K562 (cell line): ENCODE results near the gene GREB1. TPM values are rescaled to one million over a fixed set of nuclear protein-coding genes. Genes with fewer than 3 reads are reported as not detected.

ENCODE experiments used
- ATAC-seq: fragments of 200-7000 bp; cut with Tn5 transposase; 3 replicates; pipeline ENCODE4 v1.9.1; 2020; ENCODE audit warnings: moderate library complexity
- BruUV-seq: library from RNA; stranded (reverse); fragments of 400-500 nt; replicated peaks from 2 replicates; lab custom pipeline; 2021; lab: Mats Ljungman, UMichigan
- CTCF ChIA-PET: fragments of 300-600 bp; formaldehyde crosslinking; extraction: SDS; loops from one replicate; lab custom pipeline; 2021; ENCODE audit warnings: low intra/inter-chr PET ratio; lab: Yijun Ruan, JAX
- POLR2A ChIA-PET: fragments of 300-600, 350-650 bp; sonication (Branson Sonifier 250); formaldehyde crosslinking; extraction: SDS; loops from one replicate; lab custom pipeline; 2021; ENCODE audit warnings: antibody characterized with exemption, inconsistent platforms; lab: Yijun Ruan, JAX
- DNase-seq, 4 experiments: peaks; one replicate each; pipeline versions ENCODE4 v3.0.0 to v3.0.0-alpha.2; 2011 to 2018; ENCODE audit warnings: low spot score in 3 of 4, mixed read lengths in 3 of 4; ENCODE audit errors: extremely low read depth in 1 of 4
- FAIRE-seq: peaks from 2 replicates; lab custom pipeline; 2011; peaks lifted over from hg19 to GRCh38; lab: Jason Lieb, UNC
- H2AFZ ChIP-seq: 2 replicates; pipeline ENCODE4 v1.6.0; 2011; ENCODE audit warnings: low read depth, low read length, control low read depth, inconsistent platforms
- H3K27ac ChIP-seq: fragments of 200-600 bp; 3 replicates; pipeline ENCODE4 v1.8.0; 2011; ENCODE audit warnings: low read depth, mild to moderate bottlenecking, control low read depth, inconsistent platforms, low read length, moderate library complexity, mixed read lengths; ENCODE audit errors: extremely low read depth
- H3K27me3 ChIP-seq, 2 experiments: fragments of 300-600 bp in 1 of 2; 2 replicates in 1 of 2; 3 replicates in 1 of 2; pipeline versions ENCODE4 v1.6.0 to v1.8.0; 2011; ENCODE audit warnings: inconsistent platforms in 2 of 2, low read length in 2 of 2, mild to moderate bottlenecking in 1 of 2, mixed read lengths in 1 of 2, moderate library complexity in 1 of 2; ENCODE audit not compliant: control insufficient read depth in 2 of 2, insufficient read depth in 2 of 2
- H3K36me3 ChIP-seq: fragments of 300-600 bp; 3 replicates; pipeline ENCODE4 v1.8.0; 2011; ENCODE audit warnings: mild to moderate bottlenecking, low read length, inconsistent platforms; ENCODE audit not compliant: control insufficient read depth, insufficient read depth
- H3K4me1 ChIP-seq, 2 experiments: fragments of 200-600 bp in 1 of 2; replicated peaks in 1 of 2; 2 replicates in 1 of 2; 3 replicates in 1 of 2; pipeline versions ENCODE4 v1.5.1 to v1.8.0; 2011; ENCODE audit warnings: inconsistent platforms in 2 of 2, low read length in 2 of 2, mild to moderate bottlenecking in 1 of 2, mixed read lengths in 1 of 2, moderate library complexity in 1 of 2; ENCODE audit not compliant: control insufficient read depth in 2 of 2, insufficient read depth in 2 of 2
- H3K4me2 ChIP-seq: 2 replicates; pipeline ENCODE4 v1.6.1; 2011; ENCODE audit warnings: low read length, control low read depth, inconsistent platforms, mixed read lengths; ENCODE audit not compliant: insufficient read depth
- H3K4me3 ChIP-seq: fragments of 200-600 bp; sonication (generic), shearing (Covaris generic); 2 replicates; pipeline ENCODE4 v1.5.1; 2016; ENCODE audit warnings: control low read depth, inconsistent platforms
- H3K79me2 ChIP-seq: fragments of 200-600 bp; 3 replicates; pipeline ENCODE4 v1.8.0; 2011; ENCODE audit warnings: low read length, inconsistent platforms; ENCODE audit not compliant: control insufficient read depth, insufficient read depth
- H3K9ac ChIP-seq, 2 experiments: 2 replicates each; pipeline versions ENCODE4 v1.6.0 to v1.6.1; 2011; ENCODE audit warnings: low read depth in 2 of 2, low read length in 2 of 2, control low read depth in 1 of 2, inconsistent platforms in 1 of 2, mild to moderate bottlenecking in 1 of 2, mixed read lengths in 1 of 2; ENCODE audit not compliant: insufficient read depth in 1 of 2
- H3K9me1 ChIP-seq: one replicate; pipeline ENCODE4 v1.6.0; 2011; ENCODE audit warnings: inconsistent platforms, mild to moderate bottlenecking, low read length, moderate library complexity; ENCODE audit not compliant: control insufficient read depth, insufficient read depth
- H3K9me3 ChIP-seq: replicated peaks from 2 replicates; pipeline ENCODE4 v1.5.1; 2011; ENCODE audit warnings: low read depth, low read length, inconsistent platforms; ENCODE audit not compliant: control insufficient read depth, insufficient read depth
- H4K20me1 ChIP-seq: replicated peaks from 2 replicates; pipeline ENCODE4 v1.6.1; 2011; ENCODE audit warnings: low read length, inconsistent platforms, mixed read lengths; ENCODE audit not compliant: control insufficient read depth, insufficient read depth
- COPS2 ChIP-seq: fragments of 450-650 bp; conservative IDR thresholded peaks from 2 replicates; pipeline ENCODE4 v1.6.1; 2016; ENCODE audit warnings: mild to moderate bottlenecking, moderate library complexity
- CREB5 ChIP-seq: fragments of 250-450 bp; sonication (Bioruptor Pico); IDR thresholded peaks from 2 replicates; pipeline ENCODE4 v1.5.0; 2020; ENCODE audit warnings: mild to moderate bottlenecking
- NR2C2 ChIP-seq, 2 experiments: fragments of 200-800 bp in 1 of 2; sonication (Bioruptor generic) in 1 of 2; sonication (generic) in 1 of 2; formaldehyde crosslinking in 1 of 2; IDR thresholded peaks; 2 replicates each; pipeline versions ENCODE4 v1.6.1 to v1.8.0; 2016 to 2022; ENCODE audit warnings: mild to moderate bottlenecking in 1 of 2, missing compliant biosample characterization in 1 of 2, missing genetic modification characterization in 1 of 2, missing genetic modification reagents in 1 of 2
- REST ChIP-seq, 2 experiments: fragments of 450-650 bp; formaldehyde crosslinking in 1 of 2; IDR thresholded peaks; 2 replicates each; pipeline versions ENCODE4 v1.4.0 to v1.6.1; 2014 to 2020; ENCODE audit warnings: mild to moderate bottlenecking in 2 of 2, borderline replicate concordance in 1 of 2, low read depth in 1 of 2
- ZBTB43 ChIP-seq: sonication (generic); formaldehyde crosslinking; IDR thresholded peaks from 2 replicates; pipeline ENCODE4 v1.8.0; 2023; ENCODE audit warnings: mild to moderate bottlenecking, missing genetic modification reagents
- ZNF24 ChIP-seq: fragments of 450-650 bp; IDR thresholded peaks from 2 replicates; pipeline ENCODE4 v1.6.1; 2016
- WGBS: fragments of 100-300 bp; shearing (Covaris generic); methylation state at CpG from one replicate; pipeline ENCODE4 v1.1.6; 2016; ENCODE audit warnings: low coverage, mixed read lengths; ENCODE audit not compliant: insufficient coverage; ENCODE audit errors: missing lambda C conversion rate; 5-methylcytosine and 5-hydroxymethylcytosine counted together
- in situ Hi-C: fragments of 300-500 bp; cut with MboI; formaldehyde crosslinking; loops from 4 replicates; pipeline ENCODE4 v1.15.0; 2018; ENCODE audit warnings: inconsistent platforms, mixed read lengths
- intact Hi-C: fragments of 100-400 bp; cut with micrococcal nuclease; formaldehyde crosslinking; loops from 2 replicates; pipeline ENCODE4 v1.14.2; 2022
- polyA plus RNA-seq, 8 experiments: library from polyadenylated mRNA; depleted of rRNA in 4 of 8; stranded (reverse) in 5 of 8; unstranded in 3 of 8; fragments of >200 nt; fragmentation: Nextera tagmentation in 2 of 8; fragmentation: Illumina TruSeq in 1 of 8; extraction: Ambion mirVana in 2 of 8; extraction: Trizol in 1 of 8; gene quantifications; 2 replicates each; pipeline versions ENCODE4 v1.2.1 to v1.2.3, GENCODE V29; 2011 to 2014; ENCODE audit warnings: inconsistent platforms in 1 of 8, missing spikeins in 1 of 8
- total RNA-seq, 7 experiments: library from RNA; depleted of rRNA in 6 of 7; stranded (reverse); fragments of >200 nt in 6 of 7; fragmentation: Illumina TruSeq in 2 of 7; extraction: Trizol in 2 of 7; gene quantifications; 2 replicates each; pipeline versions ENCODE4 v1.2.1 to v1.2.3, GENCODE V29; 2011 to 2021; ENCODE audit warnings: low replicate concordance in 1 of 7

Gene GREB1
- total and polyA plus RNA-seq, 9 of the 15 experiments (the other 6 are each of a cell fraction or from before 2014, with no cell fraction given) = 0.04 to 0.86 (median 0.10) TPM; not detected in 1

- intact Hi-C loops = no loop called here
- POLR2A ChIA-PET = no interaction called here
- H3K9ac ChIP-seq = no peak within 1 kb of the TSS
- no TSS peak for BruUV-seq
- no peak within 1 kb of the TSS for H3K27ac ChIP-seq
- no peaks in the 10 kb centered on the region for H3K9me3 ChIP-seq
- no peaks in the 10 kb centered on the region for H4K20me1 ChIP-seq
- H3K79me2 ChIP-seq = no peaks in the 10 kb centered on the region
- H3K36me3 ChIP-seq = no peaks in the 10 kb centered on the region
- H2AFZ ChIP-seq = no peak within 1 kb of the TSS
- no peak within 1 kb of the TSS for H3K4me3 ChIP-seq
- H3K4me1 ChIP-seq = peaks cover 0 to 9% of the 10 kb centered on the region in 2 experiments; a peak in 2 of 5 replicates
- H3K27me3 ChIP-seq = peaks cover 26 to 63% of the 10 kb centered on the region in 2 experiments; a peak in 4 of 5 replicates
- DNase-seq = peak in 3 of 4 experiments; percentile 21 to 54 (median 48)
- no peak within 1 kb of the TSS for H3K4me2 ChIP-seq
- in situ Hi-C loops = no loop called here
- no peak for FAIRE-seq
- peak; percentile 79 for ATAC-seq
- CTCF ChIA-PET = no interaction called here
- WGBS = 47% methylated on average over 46 of the region's 93 CpGs
- no peaks in the 10 kb centered on the region for H3K9me1 ChIP-seq
- TF ChIP-seq COPS2 (no peak), REST (IDR thresholded peaks at IDR 0.05; ENCODE audit: borderline replicate concordance) (peak; percentile 97), REST (CRISPR knock-in tag; IDR thresholded peaks at IDR 0.05; ENCODE audit: low read depth) (peak; percentile 93), ZBTB43 (no peak), NR2C2 (CRISPR knock-in tag; IDR thresholded peaks at IDR 0.05) (no peak), NR2C2 (tag; IDR thresholded peaks at IDR 0.05) (no peak), CREB5 (CRISPR knock-in tag) (no peak), ZNF24 (no peak)
Observed at GRCh38 chr2:11669454-11670291, 135.8 kb downstream of the GREB1 start, which contains the start of gene NTSR2. TSS of gene NTSR2 (minus strand) at chr2:11670195. CDS start at chr2:11670129, 66 bp downstream.
